NCI-H82 treated with DMSO at 0.1 percent for 48 hours (cell line): ENCODE results near the gene LMF2.

Experiments
- DNase-seq: peaks from one replicate; lab custom pipeline; 2025; ENCODE audit not compliant: unreplicated experiment; lab: John Stamatoyannopoulos, UW

Gene LMF2

DNA sequence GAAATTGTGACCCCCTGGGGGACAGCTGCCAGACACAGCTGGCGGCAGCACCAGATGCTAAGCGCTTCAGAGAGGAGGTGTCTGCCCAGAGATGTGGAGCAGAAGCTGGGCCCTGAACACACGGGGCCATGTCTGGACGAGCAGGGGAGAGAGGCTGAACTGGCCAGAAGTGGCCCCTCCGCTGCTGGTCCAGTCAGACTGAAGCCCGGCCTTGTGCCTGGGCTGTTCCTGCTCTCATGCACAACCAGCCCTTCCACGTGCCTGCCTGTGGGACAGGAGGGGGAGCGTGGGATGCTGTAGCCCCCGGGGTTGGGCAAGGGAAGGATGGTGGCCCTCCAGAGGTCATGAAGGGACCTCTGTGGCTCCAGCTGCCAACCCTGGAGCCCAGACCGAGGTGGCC, 24.4 kb downstream of the LMF2 start:
- no peak for DNase-seq

DNA sequence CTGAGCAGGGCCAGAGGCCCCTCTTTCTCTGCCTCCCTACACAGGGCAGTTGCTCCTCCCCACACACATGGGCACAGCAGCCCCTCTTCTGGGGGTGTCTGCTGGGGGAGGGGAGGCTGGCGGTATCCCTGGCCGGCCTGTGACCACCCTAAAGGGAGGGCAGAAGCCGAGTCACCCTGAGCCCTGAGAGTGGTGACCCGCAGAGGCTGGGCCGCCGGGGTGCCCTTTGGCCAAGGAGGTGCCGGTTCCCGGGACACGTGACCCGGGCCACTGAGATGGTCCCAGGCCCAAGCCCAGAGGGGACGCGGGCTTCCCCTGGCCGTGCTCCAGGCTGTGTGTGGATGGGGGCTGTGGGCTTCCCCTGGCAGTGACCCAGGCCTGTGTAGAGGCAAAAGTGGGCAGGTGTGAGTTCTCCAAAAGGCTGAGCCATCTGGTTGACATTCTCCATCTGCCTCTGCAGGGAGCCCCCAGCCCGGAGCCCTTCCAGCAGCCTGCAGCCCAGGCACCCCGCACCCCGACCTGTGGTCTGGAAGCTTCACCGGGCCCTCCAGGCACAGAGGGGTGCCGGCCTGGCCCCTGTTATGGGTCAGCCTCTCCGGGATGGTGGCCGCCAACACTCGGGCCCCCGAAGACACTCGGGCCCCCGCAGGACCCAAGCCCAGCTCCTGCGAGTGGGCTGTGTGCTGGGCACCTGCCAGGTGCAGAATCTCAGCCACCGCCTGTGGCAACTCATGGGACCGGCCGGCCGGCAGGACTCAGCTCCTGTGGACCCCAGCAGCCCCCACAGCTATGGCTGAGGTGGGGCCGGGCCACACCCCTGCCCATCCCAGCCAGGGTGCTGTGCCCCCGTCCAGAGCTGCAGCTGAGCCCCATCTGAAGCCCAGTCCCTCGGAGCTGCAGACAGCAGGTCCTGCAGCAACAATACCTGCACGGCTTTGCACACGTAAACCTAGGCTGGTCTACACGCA, 25.1 kb downstream of the LMF2 start:
- DNase-seq: no peak

DNA sequence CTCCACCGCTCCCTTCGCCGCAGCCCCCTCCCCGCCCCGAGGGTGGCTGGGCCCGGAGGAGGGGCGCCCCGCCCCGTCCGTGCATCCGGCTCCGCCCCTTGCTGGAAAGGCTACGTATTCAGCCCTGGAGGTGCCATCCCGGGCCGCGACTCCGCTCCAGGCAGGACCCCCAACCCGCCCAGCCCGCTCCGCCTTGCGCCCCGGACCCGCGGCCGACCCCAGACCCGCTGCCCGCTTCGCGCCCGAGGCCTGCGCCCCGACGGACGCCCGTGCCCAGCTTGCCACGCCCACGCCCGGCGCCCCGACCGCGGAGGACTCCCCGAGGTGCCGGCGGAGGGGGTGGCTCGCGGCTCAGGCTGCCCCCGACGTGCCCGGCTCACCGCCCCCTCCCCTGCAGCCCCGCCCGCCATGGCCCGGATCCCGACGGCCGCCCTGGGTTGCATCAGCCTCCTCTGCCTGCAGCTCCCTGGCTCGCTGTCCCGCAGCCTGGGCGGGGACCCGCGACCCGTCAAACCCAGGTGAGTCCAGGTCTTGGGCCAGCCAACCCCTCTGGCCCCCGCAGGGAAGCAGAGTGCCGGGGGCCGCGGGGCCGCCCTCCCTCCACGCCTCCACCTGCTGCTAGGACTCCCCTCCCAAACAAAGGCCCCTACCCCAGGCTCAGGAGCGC, 25.9 kb downstream of the LMF2 start, which contains the start of gene ADM2:
Gene ADM2, plus strand, starts transcription at position 104 of the 667 bp plus-strand sequence. Its CDS starts 305 bp downstream, at position 409.
- DNase-seq: no peak

DNA sequence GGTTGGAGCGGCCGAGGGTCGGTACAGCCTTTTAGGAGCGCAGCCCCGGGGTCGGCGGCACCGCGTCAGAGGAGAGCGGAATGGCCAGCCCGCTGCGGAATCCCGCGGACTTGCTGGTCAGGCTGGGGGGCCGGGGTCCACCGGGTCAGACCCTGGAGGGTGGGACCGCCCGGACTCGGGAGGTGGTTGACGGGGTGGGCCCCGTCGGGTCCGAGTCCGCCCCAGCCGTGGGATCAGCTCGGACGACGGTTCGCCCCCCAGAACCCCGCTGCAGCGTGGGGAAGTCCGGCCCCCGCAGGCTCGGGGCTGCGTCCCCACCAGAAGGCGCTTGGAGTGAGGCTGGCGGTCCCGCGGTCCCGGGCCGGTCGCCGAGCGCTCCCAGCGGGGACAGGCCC, 26.5 kb downstream of the LMF2 start:
- no peak for DNase-seq

DNA sequence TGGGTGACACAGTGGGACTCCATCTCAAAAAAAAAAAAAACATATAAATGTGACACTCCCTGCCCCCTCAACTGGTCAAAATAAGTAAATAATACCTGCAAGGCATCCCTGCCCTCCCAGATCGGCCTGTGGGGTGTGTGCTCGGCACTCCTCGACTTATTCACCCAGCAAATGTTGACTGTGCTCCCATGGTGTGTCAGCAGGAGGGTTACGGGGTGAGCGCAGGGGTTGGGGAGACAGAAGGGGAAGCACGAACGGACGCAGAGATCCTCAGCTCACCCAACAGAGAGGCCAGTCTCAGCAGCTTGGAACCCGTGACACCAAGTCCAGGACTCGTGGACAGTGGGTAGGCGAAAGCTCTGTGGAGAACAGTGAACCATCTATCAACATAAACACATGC, 27.8 kb downstream of the LMF2 start:
- no peak for DNase-seq

DNA sequence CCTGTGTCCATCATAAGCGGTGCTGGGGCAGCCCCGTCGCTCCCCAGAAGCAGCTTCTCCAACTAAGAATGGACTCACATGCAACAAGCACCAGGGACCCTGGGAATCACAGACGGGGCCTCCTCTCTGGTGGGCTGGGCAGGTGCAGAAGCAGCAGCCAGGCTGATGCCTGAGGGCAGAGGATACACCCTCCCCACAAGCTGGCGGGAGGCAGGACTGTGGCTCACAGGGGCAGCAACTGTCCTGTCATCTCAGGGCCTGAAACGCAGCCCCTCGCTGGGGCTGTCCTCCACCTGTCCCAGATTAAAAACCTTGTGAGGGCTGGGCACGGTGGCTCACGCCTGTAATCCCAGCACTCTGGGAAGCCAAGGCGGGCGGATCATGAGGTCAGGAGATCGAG, 29.6 kb downstream of the LMF2 start:
- no peak for DNase-seq

DNA sequence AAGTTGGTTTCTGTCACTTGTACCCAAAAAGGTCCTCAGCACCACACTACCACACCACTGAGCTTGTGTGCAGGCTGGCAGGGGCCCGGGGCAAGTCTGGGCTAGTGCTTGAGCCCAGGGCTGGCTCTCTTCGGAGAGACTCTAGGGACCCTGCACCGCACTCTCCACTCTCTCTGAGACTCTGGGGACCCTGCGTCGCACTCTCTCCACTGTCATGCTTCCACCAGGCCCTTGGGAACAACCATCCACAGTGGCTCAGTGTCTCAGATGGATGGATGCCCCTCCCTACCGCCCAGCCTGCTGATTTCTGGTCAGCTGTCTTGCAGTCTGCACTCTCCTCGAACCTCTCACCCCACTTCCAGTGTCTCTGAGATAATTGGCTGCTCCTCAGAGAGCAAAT, 30.6 kb downstream of the LMF2 start:
- no peak for DNase-seq

DNA sequence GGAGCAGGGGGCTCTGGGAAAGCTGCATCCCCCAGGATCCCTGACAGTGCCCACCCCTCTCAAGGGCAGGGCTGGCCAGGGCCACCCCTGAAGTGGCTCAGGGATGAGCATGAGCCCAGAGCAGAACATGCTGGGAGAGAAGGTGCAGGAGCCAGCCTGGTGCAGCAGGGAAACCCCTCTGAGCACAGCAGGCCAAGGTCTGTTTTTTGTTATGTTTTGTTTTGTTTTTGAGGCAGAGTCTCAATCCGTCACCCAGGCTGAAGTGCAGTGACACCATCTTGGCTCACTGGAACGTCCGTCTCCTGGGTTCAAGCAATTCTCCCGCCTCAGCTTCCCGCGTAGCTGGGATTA, 31.9 kb downstream of the LMF2 start:
- no peak for DNase-seq

DNA sequence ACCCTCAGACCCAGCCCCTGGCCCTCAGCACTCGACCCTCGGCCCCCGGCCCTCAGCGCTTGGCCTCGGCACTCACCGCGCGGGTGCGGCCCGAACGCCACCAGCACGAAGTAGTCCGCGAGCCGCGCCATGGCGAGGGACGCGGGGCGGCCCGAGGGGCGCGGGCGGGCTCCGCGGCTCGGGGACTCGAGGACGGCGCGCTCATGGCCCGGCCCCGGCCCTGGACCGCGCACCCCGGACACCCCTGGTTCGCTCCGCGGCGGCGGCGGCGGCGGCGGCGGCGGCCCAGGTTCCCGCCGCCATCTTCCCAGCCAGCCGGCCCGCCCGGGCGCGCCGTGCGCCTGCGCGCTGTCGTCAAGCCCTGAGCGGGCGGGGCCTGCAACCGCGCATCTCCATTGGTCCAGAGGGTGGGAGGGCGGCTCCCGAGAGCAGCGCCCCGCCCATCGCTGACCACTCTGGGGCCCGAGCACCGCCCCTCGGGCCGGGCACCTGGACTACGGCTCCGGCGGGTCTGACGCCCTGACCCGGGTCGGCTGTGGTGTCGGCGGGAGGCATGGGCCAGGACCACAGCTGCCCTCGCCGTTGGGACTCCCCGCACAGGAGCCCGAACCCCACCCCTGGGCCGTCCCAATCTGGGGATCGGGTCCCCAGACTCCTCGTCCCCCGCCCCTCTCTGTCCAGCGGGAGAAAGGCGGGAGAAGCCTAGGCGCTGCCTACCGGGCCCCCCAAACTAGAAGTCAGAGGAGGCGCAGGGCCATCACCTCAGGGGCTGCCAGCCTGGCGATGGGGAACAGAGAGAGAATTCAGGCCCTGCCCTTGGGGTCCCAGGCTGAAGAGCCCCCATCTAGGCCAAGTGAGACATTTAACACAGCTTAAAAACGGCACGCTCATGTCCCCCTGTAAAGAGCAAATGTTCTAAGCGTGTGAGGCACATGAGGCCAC, 32.5 kb downstream of the LMF2 start, which contains the start of gene SBF1:
Gene SBF1, minus strand, starts transcription at position 326 of the 942 bp plus-strand sequence. Its CDS starts 195 bp downstream, at position 131.
- peak; percentile 43 for DNase-seq

DNA sequence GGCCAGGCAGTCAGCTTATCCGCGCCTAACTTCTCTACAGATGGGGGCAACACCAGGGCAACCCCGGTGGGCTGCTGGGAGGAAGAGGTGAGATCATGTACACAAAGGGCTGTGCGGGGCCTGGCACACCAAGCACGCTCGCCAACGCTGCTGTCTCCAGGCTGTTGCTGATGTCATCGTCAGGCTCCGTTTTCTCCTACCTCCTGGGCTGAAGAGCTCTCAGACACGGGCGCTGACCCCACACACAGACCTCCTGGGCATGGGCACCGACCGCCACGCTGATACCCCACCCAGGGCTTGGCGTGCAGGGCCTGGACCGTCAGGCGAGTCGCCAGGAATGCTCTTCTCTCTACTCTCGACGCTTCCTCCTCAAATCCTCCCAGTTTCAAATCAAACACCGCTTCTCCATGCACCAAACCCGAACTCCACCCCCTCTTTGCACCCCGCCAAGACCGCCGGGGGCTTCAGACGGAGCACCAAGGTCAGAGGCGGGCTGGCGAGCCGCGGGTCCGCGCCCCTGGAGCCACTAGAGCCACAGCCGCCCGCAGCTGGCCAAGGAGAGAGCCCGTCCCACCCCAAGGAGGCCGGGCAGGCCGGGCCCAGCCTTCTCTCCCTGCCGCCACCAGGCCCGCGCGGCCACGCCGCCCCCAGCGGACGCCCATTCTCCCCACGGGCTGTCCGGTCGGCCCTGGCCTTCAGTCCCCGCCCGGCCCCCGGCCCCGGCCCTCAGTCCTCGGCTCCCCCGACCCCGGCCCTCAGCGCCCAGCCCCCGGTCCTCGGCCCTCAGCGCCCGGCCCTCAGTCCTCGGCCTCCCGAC, 33.4 kb downstream of the LMF2 start:
- DNase-seq: no peak

DNA sequence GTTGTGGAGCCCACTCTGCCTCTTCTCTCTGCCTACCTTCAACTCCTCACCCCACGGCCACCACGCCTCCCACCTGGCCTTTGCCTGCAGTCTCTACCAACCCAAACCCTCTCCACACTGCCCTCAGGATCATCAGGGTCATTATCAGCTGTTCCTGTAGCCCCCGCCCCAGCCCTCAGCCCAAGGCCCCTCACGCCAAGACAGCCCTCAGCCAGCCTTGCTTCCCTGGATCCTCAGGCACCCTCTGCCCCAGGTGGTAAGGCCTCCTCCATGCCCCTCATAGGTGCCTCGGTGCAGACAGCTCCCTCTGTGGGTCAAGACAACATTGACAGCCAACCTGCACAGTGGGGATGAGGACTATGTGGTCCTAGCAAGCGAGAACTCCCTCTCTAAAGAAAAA, 34.4 kb downstream of the LMF2 start:
- no peak for DNase-seq

DNA sequence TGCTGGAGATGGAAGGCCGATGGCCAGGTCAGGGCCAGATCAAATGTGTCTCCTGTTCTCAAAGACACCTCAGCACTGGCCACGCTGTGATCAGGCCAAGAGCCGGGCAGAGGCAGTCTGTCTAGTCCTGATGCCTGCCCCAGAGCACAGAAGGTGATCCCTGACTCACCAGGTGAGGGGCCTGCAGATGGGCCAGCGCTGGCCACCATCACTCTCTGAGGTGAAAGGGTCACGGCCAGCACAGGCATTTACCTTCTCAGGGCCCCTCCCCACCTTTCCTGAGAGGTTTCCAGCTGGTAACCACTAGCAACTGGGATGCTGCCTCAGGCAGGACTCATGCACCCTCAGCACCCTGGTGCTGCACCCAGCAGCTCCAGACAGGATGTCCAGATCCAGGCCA, 35.5 kb downstream of the LMF2 start:
- no peak for DNase-seq

DNA sequence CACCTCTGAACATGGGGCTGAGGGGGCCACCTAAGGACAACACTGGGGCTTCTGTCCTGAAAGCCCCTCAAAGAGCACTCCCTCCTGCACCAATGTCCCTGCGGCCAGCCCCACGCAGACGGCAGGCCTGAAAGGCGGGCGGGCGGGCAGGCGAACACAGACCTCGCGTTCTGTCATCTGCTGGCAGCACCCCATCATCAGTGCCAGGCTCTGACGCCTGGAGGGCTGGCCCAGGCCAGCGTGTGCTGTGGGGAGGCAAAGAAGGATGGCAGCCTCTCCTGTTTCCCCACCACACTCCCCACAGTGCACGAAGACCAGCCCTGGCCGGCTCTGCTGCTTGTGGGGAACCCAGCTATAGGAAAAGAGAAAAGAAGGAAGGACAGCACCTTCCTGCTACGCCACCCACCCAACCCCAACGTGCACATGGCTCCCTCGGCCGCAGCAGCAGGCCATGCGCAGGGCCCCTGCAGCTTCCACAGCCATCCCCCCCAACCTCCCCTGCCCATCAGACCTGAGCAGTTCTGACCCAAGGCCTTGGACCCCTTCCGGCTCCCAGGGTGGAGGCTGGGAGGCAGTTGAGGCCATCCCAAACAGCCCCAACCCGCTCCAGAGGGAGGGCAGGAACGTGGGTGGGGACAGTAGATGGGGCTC, 36.2 kb downstream of the LMF2 start:
- no peak for DNase-seq

DNA sequence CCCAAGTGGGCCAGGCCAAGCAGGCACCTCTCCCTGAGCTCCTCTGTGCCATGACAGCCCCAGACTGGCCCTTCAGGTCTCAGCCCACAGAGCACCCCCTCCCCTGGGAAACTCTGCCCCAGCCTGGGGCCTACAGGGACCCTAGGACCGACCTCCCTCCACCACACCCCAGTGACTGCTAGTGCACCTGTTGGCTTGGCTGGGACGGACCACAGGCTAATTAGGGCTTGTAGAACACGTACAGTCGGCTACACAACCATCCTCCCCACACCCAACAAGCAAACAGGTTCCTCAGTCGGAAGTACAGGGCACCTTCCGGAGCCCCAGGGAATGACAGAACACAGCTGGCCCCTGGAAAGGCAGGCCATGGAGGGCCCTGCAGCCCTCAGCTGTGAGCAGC, 37.0 kb downstream of the LMF2 start:
- no peak for DNase-seq

DNA sequence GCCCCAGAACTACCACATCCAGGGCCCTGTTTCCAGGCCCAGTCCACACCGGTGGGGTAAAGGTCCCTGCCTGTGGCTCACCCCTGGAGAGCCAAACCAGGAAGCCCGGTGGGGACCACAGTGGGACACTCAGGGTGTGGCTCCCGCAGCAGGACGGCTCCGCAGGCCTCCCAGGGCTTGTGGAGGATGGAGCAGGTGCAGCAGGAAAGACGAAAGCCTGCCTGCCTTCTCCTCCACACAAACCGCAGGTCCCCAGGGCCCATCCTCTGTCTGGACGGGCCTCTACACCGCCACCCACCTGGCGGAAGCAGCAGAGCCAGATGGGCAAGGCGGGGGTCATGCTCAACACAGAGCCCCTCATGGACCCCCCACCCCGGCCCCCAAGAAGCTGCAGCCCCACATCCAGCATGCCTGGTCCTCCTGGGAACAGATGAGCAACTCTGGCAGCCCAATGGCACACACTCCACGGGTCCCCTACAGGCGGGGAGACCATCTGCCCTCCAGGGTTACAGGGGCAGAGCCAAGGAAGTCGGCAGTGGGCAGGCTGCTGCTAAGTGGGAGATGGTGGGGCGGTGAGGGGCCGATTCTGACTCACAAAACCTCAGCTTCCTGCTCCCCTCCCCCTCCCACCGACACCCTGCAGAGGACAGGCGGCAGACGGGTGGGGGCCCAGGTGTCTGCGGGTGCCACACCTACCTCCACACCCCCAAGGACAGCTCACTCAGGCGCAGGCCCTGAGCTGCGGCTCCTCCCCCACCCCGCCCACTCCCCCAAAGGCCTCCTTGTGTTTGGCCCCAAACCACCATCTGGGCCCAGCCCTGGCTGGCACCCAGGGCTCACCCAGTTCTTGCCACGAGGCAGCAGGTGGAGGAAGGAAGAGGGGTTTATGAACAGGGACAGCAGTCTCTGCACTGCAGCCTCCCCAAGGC, 37.9 kb downstream of the LMF2 start:
- no peak for DNase-seq

DNA sequence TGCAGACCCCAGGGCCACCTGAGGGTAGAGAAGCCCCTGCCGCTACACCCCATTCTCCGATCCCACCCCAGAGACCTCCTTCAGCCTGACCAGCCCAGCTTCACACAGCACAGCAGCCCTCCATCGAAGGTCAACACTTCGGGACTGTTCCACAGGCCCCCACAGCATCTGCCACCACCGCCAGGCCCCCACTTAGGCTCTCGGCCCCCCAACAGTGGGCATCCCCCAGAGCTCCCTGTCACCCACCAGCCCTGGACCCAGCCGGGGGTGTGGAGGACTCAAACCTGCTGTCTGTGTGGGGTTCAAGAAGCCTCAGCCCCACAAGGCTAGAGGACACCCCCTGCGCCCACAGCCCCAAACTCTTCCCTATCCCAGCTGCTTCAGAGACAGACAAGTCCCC, 38.9 kb downstream of the LMF2 start:
- no peak for DNase-seq

DNA sequence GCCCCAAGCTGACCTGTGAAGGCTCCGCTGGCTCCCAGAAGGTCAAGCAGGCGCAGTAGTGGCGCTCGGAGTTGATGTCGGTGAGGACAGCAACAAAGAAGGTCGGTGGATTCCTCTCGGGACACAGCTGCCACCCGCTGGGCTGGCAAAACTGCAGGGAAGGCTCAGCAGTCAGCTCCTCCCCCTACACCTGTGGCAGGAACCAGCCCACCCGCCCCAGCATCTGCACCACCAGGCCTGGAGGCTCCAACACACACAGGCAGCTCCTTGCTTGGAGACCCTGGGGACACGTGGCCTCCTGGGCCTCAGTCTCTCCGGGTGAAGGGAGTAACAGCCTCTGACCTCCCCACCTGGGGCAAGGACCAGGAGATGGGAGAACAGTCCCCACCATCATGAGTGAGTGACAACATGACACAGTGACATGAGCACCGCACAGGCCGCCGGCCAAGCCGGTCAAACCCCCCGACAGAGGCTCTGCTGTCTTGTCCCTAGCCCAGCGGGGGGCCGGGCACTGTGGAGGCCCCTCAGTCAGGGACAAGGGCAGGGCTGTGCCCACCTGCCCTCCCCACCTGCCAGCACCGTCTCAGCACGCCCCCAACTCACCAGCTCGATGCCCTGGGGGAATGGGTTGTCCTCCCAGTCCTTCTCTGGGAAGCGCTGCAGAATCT, 39.6 kb downstream of the LMF2 start:
- DNase-seq: no peak

DNA sequence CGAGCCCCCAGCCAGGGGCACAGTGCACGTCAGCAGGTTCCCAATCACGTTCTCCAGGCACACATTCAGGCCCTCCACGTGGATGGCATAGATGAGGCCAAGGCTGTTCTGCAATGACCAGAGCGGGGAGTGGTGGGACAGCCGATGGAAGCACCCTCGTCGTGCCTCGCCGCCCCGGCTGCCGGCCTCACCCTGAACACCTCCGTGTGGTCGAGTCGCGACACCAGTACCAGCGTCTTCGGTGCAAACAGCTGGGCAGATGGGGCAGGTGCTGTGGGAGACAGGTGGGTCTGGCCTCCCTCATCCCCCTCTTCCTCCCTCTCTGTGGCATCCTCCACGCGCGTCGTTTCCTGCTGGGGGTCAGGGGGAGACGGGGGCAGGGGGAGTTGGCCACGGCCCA, 40.2 kb downstream of the LMF2 start:
- DNase-seq: no peak
